Left ventricle myocardium inferior (tissue), 1 donor: ENCODE data around the gene LBP. TPM values are rescaled to one million over a fixed set of nuclear protein-coding genes. Genes with fewer than 3 reads are reported as not detected.
A peak's percentile ranks its signal among the peaks of the same experiment; 100 is the strongest.

ENCODE experiments used
- DNase-seq: peaks from one replicate; pipeline ENCODE4 v3.0.0-alpha.2; 2020
- H3K27ac ChIP-seq: fragments of 200-600 bp; replicated peaks from 2 replicates; pipeline ENCODE4 v1.8.0; 2021
- H3K27me3 ChIP-seq: fragments of 200-600 bp; 2 replicates; pipeline ENCODE4 v1.8.0; 2021; ENCODE audit warnings: low read depth
- H3K36me3 ChIP-seq: fragments of 200-600 bp; 2 replicates; pipeline ENCODE4 v1.8.0; 2021
- H3K4me1 ChIP-seq: fragments of 200-600 bp; 2 replicates; pipeline ENCODE4 v1.8.0; 2021
- H3K4me3 ChIP-seq: fragments of 200-600 bp; 2 replicates; pipeline ENCODE4 v1.8.0; 2021; ENCODE audit warnings: mild to moderate bottlenecking, moderate library complexity
- H3K9me3 ChIP-seq: fragments of 200-600 bp; replicated peaks from 2 replicates; pipeline ENCODE4 v1.8.0; 2021
- intact Hi-C: fragments of 100-400 bp; cut with micrococcal nuclease; formaldehyde crosslinking; loops from one replicate; pipeline ENCODE4 v1.11.0; 2022
- total RNA-seq: library from RNA; stranded (reverse); fragmentation: NEBNext Ultra II Directional; extraction: Animal tissue kit (Norgen Biotek cat#: 25700); gene quantifications from one replicate; pipeline ENCODE4 v1.2.1, GENCODE V29; 2021
- TF ChIP-seq, protein P1 (sequence below): fragments of 200-600 bp; IDR thresholded peaks from 2 replicates; pipeline ENCODE4 v1.8.0; 2021; ENCODE audit warnings: antibody characterized with exemption, mild to moderate bottlenecking, borderline replicate concordance
- donor health status: DM: no; HTN: yes; CAD: no; lungs with severe emphysema.

The LBP gene
- total RNA-seq, 1 donor from 2014 or later, result 0.19 TPM

DNA sequence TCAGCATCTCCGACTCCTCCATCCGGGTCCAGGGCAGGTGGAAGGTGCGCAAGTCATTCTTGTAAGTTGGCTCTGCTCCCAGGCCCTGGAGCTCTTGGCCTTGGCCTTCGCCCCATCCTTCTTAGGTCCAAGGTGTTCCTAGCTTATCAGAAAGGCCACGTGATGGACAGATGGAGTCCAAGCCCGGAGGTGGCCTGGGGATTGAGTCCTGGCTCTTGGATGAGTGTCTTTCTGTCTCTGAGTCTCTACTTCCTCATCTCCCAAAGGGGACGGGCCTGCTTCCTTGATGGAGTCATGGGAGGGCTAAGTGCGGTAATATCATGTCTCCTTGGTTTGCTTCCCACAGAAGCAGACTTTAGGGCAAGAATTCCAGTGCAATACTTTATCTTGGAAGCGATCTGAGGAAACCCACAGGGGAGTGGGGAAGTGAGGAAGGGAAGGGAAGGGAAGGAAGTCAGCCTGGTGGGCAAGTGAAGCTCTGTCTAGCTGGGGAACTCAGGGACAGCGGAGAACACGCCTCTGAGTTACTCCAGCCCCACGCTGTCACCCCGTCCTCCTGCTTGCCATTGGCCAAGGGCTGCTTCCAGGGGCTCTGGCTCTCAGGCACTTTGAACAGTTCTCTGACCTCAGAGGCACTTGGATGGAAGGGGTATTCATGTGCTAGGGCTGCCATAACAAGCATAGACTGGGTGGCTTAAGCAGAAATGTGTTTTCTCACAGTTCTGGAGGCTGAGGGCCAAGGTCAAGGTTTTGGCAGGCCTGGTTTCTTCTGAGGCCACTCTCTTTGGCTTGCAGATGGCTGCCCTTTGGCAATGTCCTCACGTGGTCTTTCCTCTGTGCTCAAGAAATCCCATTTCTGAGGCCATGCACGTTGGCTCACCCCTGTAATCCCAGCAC is 4.8 kb downstream of the LBP start:
- no peak overlapping the region for H3K27ac ChIP-seq
- H3K36me3 ChIP-seq, result no peaks in the 10 kb centered on the region
- TF ChIP-seq, protein P1, sequence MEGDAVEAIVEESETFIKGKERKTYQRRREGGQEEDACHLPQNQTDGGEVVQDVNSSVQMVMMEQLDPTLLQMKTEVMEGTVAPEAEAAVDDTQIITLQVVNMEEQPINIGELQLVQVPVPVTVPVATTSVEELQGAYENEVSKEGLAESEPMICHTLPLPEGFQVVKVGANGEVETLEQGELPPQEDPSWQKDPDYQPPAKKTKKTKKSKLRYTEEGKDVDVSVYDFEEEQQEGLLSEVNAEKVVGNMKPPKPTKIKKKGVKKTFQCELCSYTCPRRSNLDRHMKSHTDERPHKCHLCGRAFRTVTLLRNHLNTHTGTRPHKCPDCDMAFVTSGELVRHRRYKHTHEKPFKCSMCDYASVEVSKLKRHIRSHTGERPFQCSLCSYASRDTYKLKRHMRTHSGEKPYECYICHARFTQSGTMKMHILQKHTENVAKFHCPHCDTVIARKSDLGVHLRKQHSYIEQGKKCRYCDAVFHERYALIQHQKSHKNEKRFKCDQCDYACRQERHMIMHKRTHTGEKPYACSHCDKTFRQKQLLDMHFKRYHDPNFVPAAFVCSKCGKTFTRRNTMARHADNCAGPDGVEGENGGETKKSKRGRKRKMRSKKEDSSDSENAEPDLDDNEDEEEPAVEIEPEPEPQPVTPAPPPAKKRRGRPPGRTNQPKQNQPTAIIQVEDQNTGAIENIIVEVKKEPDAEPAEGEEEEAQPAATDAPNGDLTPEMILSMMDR, result no peak
- H3K9me3 ChIP-seq, result no peaks in the 10 kb centered on the region
- intact Hi-C loops, result no loop called here
- H3K4me1 ChIP-seq, result no peaks in the 10 kb centered on the region
- DNase-seq, result peak; percentile 20
- no peaks in the 10 kb centered on the region for H3K27me3 ChIP-seq
- no peak overlapping the region for H3K4me3 ChIP-seq

DNA sequence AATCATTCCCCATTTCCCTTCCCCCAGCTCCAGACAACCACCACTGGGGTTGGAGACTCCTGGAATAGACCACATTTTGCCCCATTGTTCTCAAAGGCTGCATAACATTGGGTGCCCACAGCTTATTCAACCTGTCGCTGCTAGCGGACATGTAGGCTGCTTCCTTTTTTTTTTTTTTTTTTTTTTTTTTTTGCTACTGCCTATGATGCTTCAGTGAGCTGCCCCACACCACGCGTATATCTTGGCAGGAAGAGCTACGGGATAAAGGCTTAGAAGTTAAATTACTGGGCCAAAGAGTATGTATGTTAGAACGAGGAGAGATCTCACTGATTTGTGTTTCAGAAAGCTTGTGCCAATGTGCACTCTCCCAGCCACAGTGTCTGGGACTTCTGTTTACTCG is 7.0 kb downstream of the LBP start:
- intact Hi-C loops, result no loop called here
- Histone ChIP-seq H3K4me3 (no peak overlapping the region), H3K27ac (no peak overlapping the region), H3K9me3 (no peaks in the 10 kb centered on the region), H3K27me3 (no peaks in the 10 kb centered on the region), H3K4me1 (no peaks in the 10 kb centered on the region), H3K36me3 (no peaks in the 10 kb centered on the region)
- TF ChIP-seq, protein P1, result no peak
- no peak for DNase-seq

DNA sequence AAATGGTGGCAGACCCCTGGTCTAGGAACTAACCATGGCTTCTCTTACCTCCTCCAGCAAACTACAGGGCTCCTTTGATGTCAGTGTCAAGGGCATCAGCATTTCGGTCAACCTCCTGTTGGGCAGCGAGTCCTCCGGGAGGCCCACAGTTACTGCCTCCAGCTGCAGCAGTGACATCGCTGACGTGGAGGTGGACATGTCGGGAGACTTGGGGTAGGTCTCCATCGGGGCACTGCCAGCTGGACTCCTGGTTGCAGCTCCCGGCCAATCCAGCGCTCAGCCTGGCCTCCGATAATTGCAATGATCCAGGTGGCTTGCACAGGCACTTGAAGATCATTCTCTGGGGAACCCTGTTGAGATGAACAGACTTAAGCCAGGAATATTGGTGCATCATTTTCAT is 7.9 kb downstream of the LBP start:
- Histone ChIP-seq H3K36me3 (no peaks in the 10 kb centered on the region), H3K4me3 (no peak overlapping the region), H3K27me3 (no peaks in the 10 kb centered on the region), H3K27ac (no peak overlapping the region), H3K9me3 (no peaks in the 10 kb centered on the region), H3K4me1 (no peaks in the 10 kb centered on the region)
- intact Hi-C loops, result no loop called here
- DNase-seq, result no peak
- TF ChIP-seq, protein P1, result no peak

DNA sequence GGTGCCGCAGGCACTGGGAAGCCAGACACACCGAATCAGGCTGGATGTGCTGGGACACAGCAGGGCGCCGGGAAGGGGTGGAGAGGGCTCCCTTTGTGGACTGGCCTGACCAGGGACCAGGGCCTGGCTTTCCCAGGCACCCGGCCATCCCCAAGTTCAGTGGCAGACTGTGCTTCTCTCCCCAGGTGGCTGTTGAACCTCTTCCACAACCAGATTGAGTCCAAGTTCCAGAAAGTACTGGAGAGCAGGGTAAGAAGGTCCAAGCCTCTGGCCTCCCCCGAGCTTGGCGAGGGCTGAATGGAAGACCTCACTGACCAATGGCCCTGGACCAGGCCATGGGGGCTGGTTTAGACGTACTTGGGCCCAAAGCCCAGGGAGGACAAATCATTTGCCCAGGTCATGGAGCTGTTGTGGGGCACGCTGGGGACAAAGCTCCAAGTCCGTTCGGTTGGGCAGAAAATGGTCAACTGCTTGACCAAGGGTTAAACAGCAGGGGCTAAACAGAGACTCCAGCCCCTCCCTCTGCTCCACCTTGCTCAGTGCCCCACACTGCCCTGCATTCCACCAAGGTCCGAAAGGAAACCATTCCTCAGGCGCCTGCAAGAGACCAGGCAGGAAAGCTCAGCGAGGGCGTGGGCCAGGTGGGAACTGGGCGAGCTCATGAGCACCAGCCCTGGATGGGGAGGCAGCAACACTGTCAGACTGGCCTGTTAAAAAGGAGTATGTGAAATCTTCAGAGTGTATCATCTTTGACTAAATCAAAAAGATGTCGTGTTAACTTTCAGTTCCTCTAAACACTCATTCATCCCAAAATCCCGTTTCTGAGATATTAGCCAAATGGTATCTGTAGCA is 9.1 kb downstream of the LBP start:
- no peak overlapping the region for H3K27ac ChIP-seq

DNA sequence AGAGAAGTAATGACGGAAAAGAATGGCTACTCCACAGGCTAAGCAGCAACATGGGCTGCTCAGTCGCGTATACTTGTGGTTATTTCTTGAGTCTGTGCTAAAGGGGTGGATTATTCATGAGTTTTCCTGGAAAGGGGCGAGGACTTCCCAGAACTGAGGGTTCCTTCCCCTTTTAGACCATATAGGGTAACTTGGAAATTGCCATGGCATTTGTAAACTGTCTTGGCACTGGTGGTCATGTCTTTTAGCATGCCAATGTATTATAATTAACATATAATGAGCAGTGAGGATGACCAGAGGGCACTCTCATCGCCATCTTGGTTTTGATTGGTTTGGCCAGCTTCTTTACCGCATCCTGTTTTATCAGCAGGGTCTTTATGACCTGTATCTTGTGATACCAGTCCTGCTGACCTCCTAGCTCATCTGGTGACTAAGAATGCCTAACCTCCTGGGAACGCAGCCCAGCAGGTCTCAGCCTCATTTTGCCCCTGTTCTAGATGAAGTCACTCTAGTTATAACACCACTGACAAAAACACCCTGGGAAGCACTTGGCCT is 11.4 kb downstream of the LBP start:
- Histone ChIP-seq H3K4me1 (no peaks in the 10 kb centered on the region), H3K9me3 (no peaks in the 10 kb centered on the region), H3K4me3 (no peak overlapping the region), H3K27me3 (no peaks in the 10 kb centered on the region), H3K27ac (no peak overlapping the region), H3K36me3 (no peaks in the 10 kb centered on the region)
- intact Hi-C loops, result no loop called here
- no peak for DNase-seq
- TF ChIP-seq, protein P1, result no peak

More for the DNA sequence above, 9.1 kb downstream of the LBP start:
- H3K36me3 ChIP-seq, result no peaks in the 10 kb centered on the region
- H3K4me1 ChIP-seq, result no peaks in the 10 kb centered on the region
- no peak overlapping the region for H3K4me3 ChIP-seq
- H3K27me3 ChIP-seq, result no peaks in the 10 kb centered on the region
- intact Hi-C loops, result no loop called here
- TF ChIP-seq, protein P1, result no peak
- DNase-seq, result no peak
- H3K9me3 ChIP-seq, result no peaks in the 10 kb centered on the region
